Heart left ventricle (tissue), 13 donors: ENCODE measurements around the gene GRM5.

ENCODE experiments used
- CTCF ChIP-seq, 12 donors: fragments of 200-600 bp; sonication (generic) in 4 of 12; IDR thresholded peaks; one replicate each; pipeline versions ENCODE4 v1.5.0 to v1.8.0; 2018 to 2022; ENCODE audit warnings: antibody characterized with exemption in 12 of 12, mild to moderate bottlenecking in 5 of 12
- POLR2A ChIP-seq, 2 donors: fragments of 450-650 bp; IDR thresholded peaks; one replicate each; pipeline ENCODE4 v1.6.1; 2017; ENCODE audit warnings: antibody characterized with exemption in 2 of 2, mild to moderate bottlenecking in 2 of 2, moderate library complexity in 2 of 2
- donor health status: ischemic (EF 13 %, LVEDD 7.1; RV severe dilation, severe dysfunction).
- donor health status: DM: no; HTN: yes; CAD: no.
- donor health status: DM: no; HTN: no; CAD: no.
- donor health status: ischemic (EF 25% LVEDD 6.9; RV normal size, moderate dysfunction).
- donor health status: ischemic (EF 25% LVEDD 5.7; RV mildly dilated, moderate dysfunction).
- donor health status: ischemic (EF 35%, LVEDD 5.7; RV mildly dilated, moderate dysfunction).
- donor health status: nonischemic (EF 11% LVEDD 7.7; RV severe dilation, severe dysfunction).
- donor health status: DM: yes; HTN: yes; CAD: no.
- donor health status: PGD.
- donor health status: ischemic (EF 29% LVEDD 5.4; RV normal size, mild dysfunction).
- donor health status: nonischemic (EF 23%, LVEDD 6.1; RV moderate dilation, normal function).

- TF ChIP-seq POLR2A (IDR thresholded peaks at IDR 0.05) (no peak), CTCF (IDR thresholded peaks at IDR 0.05) (no peak)
These were observed 489.0 kb downstream of the GRM5 start for GRCh38 chr11:88576741-88577140.
